ENCODE results near the gene OGT. TPM values are rescaled to one million over a fixed set of nuclear protein-coding genes. Genes with fewer than 3 reads are reported as not detected.
"Not testable (repeated sequence)": the region's sequence is repeated elsewhere in the genome, so short reads cannot be mapped to it uniquely, and the experiment has no call there.

The OGT gene
- total RNA-seq, 1 experiment from 2014 or later, result 116 TPM

GRCh38 chrX:71558920-71559319, 26.0 kb downstream of the OGT start:
- Histone ChIP-seq H2BK20ac (ENCODE audit: low read depth, low read length, poor library complexity, severe bottlenecking) (no peak overlapping the region), H3K4ac (ENCODE audit: low read depth, low read length) (no peak overlapping the region), H3K79me1 (ENCODE audit: insufficient read depth, low read depth, low read length, poor library complexity, severe bottlenecking) (no peaks in the 10 kb centered on the region), H3K18ac (ENCODE audit: insufficient read length, low read depth, low read length) (no peak overlapping the region), H3T11ph (ENCODE audit: low read length) (no peak overlapping the region), H3K9me3 (ENCODE audit: control insufficient read depth, low read depth, low read length) (peaks cover 42% of the 10 kb centered on the region), H3K9ac (ENCODE audit: extremely low read depth, insufficient read length, low read length) (no peak overlapping the region), H3K14ac (ENCODE audit: insufficient read depth, low read length) (no peak overlapping the region), H2AK5ac (ENCODE audit: insufficient read length, low read length) (no peak overlapping the region), H3K4me2 (ENCODE audit: insufficient read depth, insufficient read length, low read length) (no peak overlapping the region), H3K27ac (ENCODE audit: insufficient read length, low read depth, low read length) (no peak overlapping the region), H2BK120ac (ENCODE audit: low read depth, low read length, poor library complexity, severe bottlenecking) (no peak overlapping the region), H4K91ac (ENCODE audit: insufficient read length, low read depth, low read length) (no peak overlapping the region), H4K8ac (replicated peaks; ENCODE audit: insufficient read length, low read depth, low read length) (no peak overlapping the region), H3K4me1 (ENCODE audit: insufficient read depth, low read length) (no peaks in the 10 kb centered on the region), H3K27me3 (ENCODE audit: insufficient read depth, low read length) (no peaks in the 10 kb centered on the region), H4K20me1 (ENCODE audit: control insufficient read depth, insufficient read depth, insufficient read length) (no peaks in the 10 kb centered on the region), H3K79me2 (ENCODE audit: insufficient read depth, low read length) (no peaks in the 10 kb centered on the region), H2BK15ac (ENCODE audit: low read depth, low read length) (no peak overlapping the region), H2BK12ac (ENCODE audit: insufficient read length, low read depth, low read length) (no peak overlapping the region), H3K23ac (ENCODE audit: insufficient read length, low read depth, low read length) (no peak overlapping the region), H3K23me2 (ENCODE audit: insufficient read length, low read depth, low read length, poor library complexity, severe bottlenecking) (no peaks in the 10 kb centered on the region), H2AFZ (ENCODE audit: low read length) (no peak overlapping the region), H4K5ac (ENCODE audit: insufficient read length, low read depth, low read length) (no peak overlapping the region), H2BK5ac (ENCODE audit: insufficient read length, low read length) (no peak overlapping the region), H3K56ac (ENCODE audit: insufficient read length, low read depth, low read length) (no peak overlapping the region)
- no peaks in the 10 kb centered on the region for H3K27me3 Mint-ChIP-seq (ENCODE audit: low read depth)
- no peak overlapping the region for H3K27ac Mint-ChIP-seq
- TF ChIP-seq CTCF (conservative IDR thresholded peaks at IDR 0.05), result no peak
- no peak for DNase-seq
- no peak overlapping the region for H3K4me3 Mint-ChIP-seq
- peaks cover 47 to 89% (median 80%) of the 10 kb centered on the region in 3 experiments; a peak in 6 of 7 replicates for H3K36me3 Mint-ChIP-seq (ENCODE audit: insufficient read depth in 1 of 3, low read depth in 3 of 3)
- peaks cover 61 to 66% of the 10 kb centered on the region in 2 experiments for H3K9me3 Mint-ChIP-seq
- no peaks in the 10 kb centered on the region for H3K4me1 Mint-ChIP-seq
- WGBS (ENCODE audit: extremely low coverage, insufficient read length, low lambda C conversion rate), result no CpG with 5 or more reads among the region's 5 CpGs

- H4K20me1 ChIP-seq (ENCODE audit: control insufficient read depth, insufficient read depth, insufficient read length); H3K27ac Mint-ChIP-seq; H3K4me1 ChIP-seq (ENCODE audit: insufficient read depth, low read length); H4K91ac ChIP-seq (ENCODE audit: insufficient read length, low read depth, low read length); H2BK12ac ChIP-seq (ENCODE audit: insufficient read length, low read depth, low read length); DNase-seq; H3K23me2 ChIP-seq (ENCODE audit: insufficient read length, low read depth, low read length, poor library complexity, severe bottlenecking); H4K8ac ChIP-seq (replicated peaks; ENCODE audit: insufficient read length, low read depth, low read length); H3K4me1 Mint-ChIP-seq; H3K79me1 ChIP-seq (ENCODE audit: insufficient read depth, low read depth, low read length, poor library complexity, severe bottlenecking); H3K14ac ChIP-seq (ENCODE audit: insufficient read depth, low read length); H2BK5ac ChIP-seq (ENCODE audit: insufficient read length, low read length); H2BK20ac ChIP-seq (ENCODE audit: low read depth, low read length, poor library complexity, severe bottlenecking); H3K4me3 Mint-ChIP-seq; H3K27ac ChIP-seq (ENCODE audit: insufficient read length, low read depth, low read length); H3K23ac ChIP-seq (ENCODE audit: insufficient read length, low read depth, low read length); H3K79me2 ChIP-seq (ENCODE audit: insufficient read depth, low read length); H2AK5ac ChIP-seq (ENCODE audit: insufficient read length, low read length); H3T11ph ChIP-seq (ENCODE audit: low read length); H3K9ac ChIP-seq (ENCODE audit: extremely low read depth, insufficient read length, low read length); H3K56ac ChIP-seq (ENCODE audit: insufficient read length, low read depth, low read length); H3K4ac ChIP-seq (ENCODE audit: low read depth, low read length); H2BK15ac ChIP-seq (ENCODE audit: low read depth, low read length); H3K18ac ChIP-seq (ENCODE audit: insufficient read length, low read depth, low read length); H2AFZ ChIP-seq (ENCODE audit: low read length); H3K27me3 Mint-ChIP-seq (ENCODE audit: low read depth); H3K27me3 ChIP-seq (ENCODE audit: insufficient read depth, low read length); H2BK120ac ChIP-seq (ENCODE audit: low read depth, low read length, poor library complexity, severe bottlenecking); H3K4me2 ChIP-seq (ENCODE audit: insufficient read depth, insufficient read length, low read length); H4K5ac ChIP-seq (ENCODE audit: insufficient read length, low read depth, low read length): not testable (repeated sequence)
- peaks cover 49% of the 10 kb centered on the region for H3K9me3 ChIP-seq (ENCODE audit: control insufficient read depth, low read depth, low read length)
- peaks cover 53 to 89% (median 78%) of the 10 kb centered on the region in 3 experiments; a peak in 6 of 7 replicates for H3K36me3 Mint-ChIP-seq (ENCODE audit: insufficient read depth in 1 of 3, low read depth in 3 of 3)
- peaks cover 56 to 70% of the 10 kb centered on the region in 2 experiments for H3K9me3 Mint-ChIP-seq
- no CpG with 5 or more reads among the region's 6 CpGs for WGBS (ENCODE audit: extremely low coverage, insufficient read length, low lambda C conversion rate)
Measured at GRCh38 chrX:71559773-71560172, 26.9 kb downstream of the OGT start.
